Muscle layer of duodenum (tissue), 2 donors: Measurements from ENCODE around the gene SHC2.
"Not testable (repeated sequence)": the region's sequence is repeated elsewhere in the genome, so short reads cannot be mapped to it uniquely, and the experiment has no call there.

Experiments
- H3K27ac ChIP-seq: one replicate; pipeline ENCODE4 v1.7.0; 2013; ENCODE audit warnings: mild to moderate bottlenecking, low read length
- H3K27me3 ChIP-seq: one replicate; pipeline ENCODE4 v1.7.0; 2013; ENCODE audit warnings: low read depth, mild to moderate bottlenecking, control low read depth, low read length
- H3K36me3 ChIP-seq, 2 donors: one replicate each; pipeline ENCODE4 v1.7.0; 2013; ENCODE audit warnings: low read length in 2 of 2, control low read depth in 1 of 2, mild to moderate bottlenecking in 1 of 2; ENCODE audit not compliant: insufficient read depth in 2 of 2, control insufficient read depth in 1 of 2
- H3K4me1 ChIP-seq, 2 donors: one replicate each; pipeline ENCODE4 v1.7.0; 2013; ENCODE audit warnings: low read length in 2 of 2, mild to moderate bottlenecking in 2 of 2, control low read depth in 1 of 2, moderate library complexity in 1 of 2; ENCODE audit not compliant: insufficient read depth in 2 of 2, control insufficient read depth in 1 of 2
- H3K4me3 ChIP-seq, 2 donors: one replicate each; pipeline ENCODE4 v1.7.0; 2013; ENCODE audit warnings: low read length in 2 of 2, low read depth in 1 of 2, mild to moderate bottlenecking in 1 of 2
- H3K9me3 ChIP-seq, 2 donors: one replicate each; pipeline ENCODE4 v1.7.0; 2013; ENCODE audit warnings: low read length in 2 of 2, control low read depth in 1 of 2, mild to moderate bottlenecking in 1 of 2; ENCODE audit not compliant: control insufficient read depth in 1 of 2
- donor health status: healthy.

The SHC2 gene

DNA sequence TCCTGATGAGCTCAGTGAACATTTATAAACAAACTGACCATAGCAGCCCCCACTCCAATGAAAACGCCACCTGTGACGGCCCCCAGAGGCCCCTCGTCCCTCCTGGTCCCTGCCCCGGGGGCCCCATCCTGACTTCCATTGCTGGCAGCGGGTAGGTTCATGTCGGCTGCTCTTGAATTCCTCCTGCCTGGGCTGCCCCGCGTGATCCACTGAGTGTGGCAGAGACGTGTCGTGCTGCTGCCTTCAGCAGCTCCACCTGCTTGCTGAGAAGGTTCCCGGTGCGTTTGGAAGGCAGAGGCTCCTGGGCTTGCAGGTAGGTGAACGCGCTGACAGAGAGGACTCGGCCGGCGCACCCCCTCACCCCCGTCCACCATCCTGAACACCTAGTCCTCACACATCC lies 63.5 kb downstream of the SHC2 start:
- Histone ChIP-seq H3K9me3 (no peaks in the 10 kb centered on the region), H3K27ac (no peak overlapping the region), H3K36me3 (no peaks in the 10 kb centered on the region), H3K4me3 (no peak overlapping the region), H3K4me1 (no peaks in the 10 kb centered on the region), H3K27me3 (no peaks in the 10 kb centered on the region)

DNA sequence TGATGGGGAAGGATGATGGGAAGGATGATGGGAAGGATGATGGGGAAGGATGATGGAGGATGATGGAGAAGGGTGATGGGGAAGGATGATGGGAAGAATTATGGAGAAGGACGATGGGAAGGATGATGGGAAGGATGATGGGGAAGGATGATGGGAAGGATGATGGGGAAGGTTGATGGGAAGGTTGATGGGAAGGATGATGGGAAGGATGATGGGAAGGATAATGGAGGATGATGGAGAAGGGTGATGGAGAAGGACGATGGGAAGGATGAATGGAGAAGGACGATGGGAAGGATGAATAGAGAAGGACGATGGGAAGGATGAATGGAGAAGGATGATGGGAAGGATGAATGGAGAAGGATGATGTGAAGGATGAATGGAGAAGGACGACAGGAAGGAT lies 65.4 kb downstream of the SHC2 start:
- Histone ChIP-seq H3K27me3 (no peaks in the 10 kb centered on the region), H3K36me3 (no peaks in the 10 kb centered on the region), H3K4me3 (no peak overlapping the region), H3K9me3 (no peaks in the 10 kb centered on the region), H3K4me1 (no peaks in the 10 kb centered on the region), H3K27ac (no peak overlapping the region)

DNA sequence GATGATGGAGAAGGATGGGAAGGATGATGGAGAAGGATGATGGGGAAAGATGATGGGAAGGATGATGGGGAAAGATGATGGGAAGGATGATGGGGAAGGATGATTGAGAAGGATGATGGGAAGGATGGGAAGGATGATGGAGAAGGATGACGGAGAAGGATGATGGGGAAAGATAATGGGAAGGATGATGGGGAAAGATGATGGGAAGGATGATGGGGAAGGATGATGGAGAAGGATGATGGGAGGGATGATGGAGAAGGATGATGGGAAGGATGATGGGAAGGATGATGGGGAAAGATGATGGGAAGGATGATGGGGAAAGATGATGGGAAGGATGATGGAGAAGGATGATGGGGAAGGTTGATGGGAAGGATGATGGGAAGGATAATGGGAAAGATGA lies 66.0 kb downstream of the SHC2 start:
- H3K4me3 ChIP-seq, H3K4me1 ChIP-seq, H3K36me3 ChIP-seq, H3K9me3 ChIP-seq, H3K27ac ChIP-seq, H3K27me3 ChIP-seq: not testable (repeated sequence)

DNA sequence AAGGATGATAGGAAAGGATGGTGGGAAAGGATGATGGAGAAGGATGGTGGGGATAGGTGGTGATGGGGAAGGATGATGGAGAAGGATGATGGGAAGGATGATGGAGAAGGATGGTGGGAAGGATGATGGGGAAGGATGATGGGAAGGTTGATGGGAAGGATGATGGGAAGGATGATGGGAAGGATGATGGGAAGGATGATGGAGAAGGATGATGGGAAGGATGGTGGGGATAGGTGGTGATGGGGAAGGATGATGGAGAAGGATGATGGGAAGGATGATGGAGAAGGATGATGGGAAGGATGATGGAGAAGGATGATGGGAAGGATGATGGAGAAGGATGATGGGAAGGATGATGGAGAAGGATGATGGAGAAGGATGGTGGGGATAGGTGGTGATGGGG lies 67.3 kb downstream of the SHC2 start:
- not testable (repeated sequence) for H3K27ac ChIP-seq, H3K9me3 ChIP-seq, H3K4me3 ChIP-seq, H3K4me1 ChIP-seq, H3K27me3 ChIP-seq, H3K36me3 ChIP-seq

DNA sequence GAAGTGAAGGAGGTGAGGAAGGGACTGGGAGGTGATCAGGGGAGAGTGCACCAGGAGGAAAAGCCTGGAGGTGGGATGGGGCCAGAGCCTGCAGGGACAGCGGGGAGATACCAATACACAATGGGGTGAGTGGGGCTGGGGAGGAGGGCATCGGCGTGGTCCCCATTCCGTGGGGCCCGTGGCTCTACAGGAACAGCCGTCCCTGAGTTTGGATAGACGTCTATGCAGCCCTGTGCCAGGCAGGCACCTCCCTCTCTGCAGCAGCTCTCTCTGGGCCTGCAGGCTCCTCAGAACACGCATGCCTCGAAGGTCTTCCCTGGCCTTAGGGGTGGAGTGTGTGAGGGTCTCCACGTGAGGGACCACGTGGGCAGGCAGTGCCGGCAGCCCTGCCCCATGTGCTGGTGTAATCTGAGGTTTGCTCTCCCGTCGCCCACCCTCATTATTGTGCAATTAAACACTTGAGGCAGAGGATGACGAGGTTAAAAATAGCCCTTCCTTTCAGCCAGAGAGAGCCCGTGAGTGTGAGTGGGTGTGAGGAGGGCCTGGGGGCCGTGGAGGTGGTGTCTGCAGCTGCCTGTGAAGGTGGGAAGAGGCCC lies 68.4 kb downstream of the SHC2 start:
- H3K9me3 ChIP-seq, result no peaks in the 10 kb centered on the region

DNA sequence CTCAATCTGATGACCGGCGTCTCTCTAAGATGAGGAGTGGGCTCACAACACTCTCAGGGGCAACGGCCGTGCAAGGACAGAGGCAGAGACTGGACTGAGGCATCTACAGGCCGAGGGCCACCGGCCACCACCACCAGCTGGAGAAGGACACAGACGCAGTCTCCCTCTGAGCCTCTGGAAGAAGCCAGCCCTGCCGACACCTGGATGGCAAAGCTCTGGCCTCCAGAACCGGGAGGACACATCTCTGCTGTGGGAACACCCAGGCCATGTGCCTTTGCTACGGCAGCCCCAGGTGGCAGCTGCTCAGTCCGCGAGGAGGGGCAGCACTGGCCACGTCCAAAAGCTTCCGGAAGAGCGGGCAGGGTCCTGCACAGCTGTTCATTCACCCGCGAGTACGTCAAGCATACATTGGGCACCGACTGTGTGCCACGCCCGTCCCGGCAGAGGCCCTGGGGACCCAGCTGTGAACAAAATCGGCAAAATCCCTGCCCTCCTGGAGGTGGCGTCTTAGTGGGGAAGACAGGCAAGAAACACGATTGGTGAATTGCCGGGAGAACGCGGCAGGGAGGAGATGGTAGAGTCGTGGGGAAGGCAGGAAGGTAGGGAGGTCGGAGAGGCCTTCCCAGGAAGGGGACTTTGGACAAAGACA lies 69.0 kb downstream of the SHC2 start:
- H3K27ac ChIP-seq, result no peak overlapping the region
- no peak overlapping the region for H3K4me3 ChIP-seq
- H3K27me3 ChIP-seq, result peaks cover 4% of the 10 kb centered on the region
- no peaks in the 10 kb centered on the region for H3K36me3 ChIP-seq
- no peaks in the 10 kb centered on the region for H3K4me1 ChIP-seq
- no peaks in the 10 kb centered on the region for H3K9me3 ChIP-seq

More for the DNA sequence above, 68.4 kb downstream of the SHC2 start:
- Histone ChIP-seq H3K4me3 (no peak overlapping the region), H3K36me3 (no peaks in the 10 kb centered on the region), H3K27ac (no peak overlapping the region), H3K4me1 (no peaks in the 10 kb centered on the region), H3K27me3 (peaks cover 3% of the 10 kb centered on the region)

DNA sequence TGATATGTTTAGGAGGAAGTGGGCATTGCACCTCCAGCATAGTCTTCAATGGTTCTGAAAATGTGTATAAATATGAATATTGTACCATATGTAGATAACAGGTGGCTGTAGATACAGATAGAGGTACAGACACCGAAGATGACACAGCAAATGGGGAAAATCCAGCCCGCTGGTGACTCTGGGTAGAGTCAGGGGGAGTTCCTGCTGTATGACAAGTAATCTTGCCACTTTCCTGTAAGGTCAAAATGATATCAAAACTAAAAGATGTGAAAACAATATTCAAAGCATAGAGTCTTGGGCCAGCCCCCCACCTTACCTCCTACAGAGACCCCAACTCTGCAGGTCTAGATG lies 69.7 kb downstream of the SHC2 start:
- Histone ChIP-seq H3K4me1 (no peaks in the 10 kb centered on the region), H3K4me3 (no peak overlapping the region), H3K27ac (no peak overlapping the region), H3K27me3 (peaks cover 4% of the 10 kb centered on the region), H3K36me3 (no peaks in the 10 kb centered on the region), H3K9me3 (no peaks in the 10 kb centered on the region)

DNA sequence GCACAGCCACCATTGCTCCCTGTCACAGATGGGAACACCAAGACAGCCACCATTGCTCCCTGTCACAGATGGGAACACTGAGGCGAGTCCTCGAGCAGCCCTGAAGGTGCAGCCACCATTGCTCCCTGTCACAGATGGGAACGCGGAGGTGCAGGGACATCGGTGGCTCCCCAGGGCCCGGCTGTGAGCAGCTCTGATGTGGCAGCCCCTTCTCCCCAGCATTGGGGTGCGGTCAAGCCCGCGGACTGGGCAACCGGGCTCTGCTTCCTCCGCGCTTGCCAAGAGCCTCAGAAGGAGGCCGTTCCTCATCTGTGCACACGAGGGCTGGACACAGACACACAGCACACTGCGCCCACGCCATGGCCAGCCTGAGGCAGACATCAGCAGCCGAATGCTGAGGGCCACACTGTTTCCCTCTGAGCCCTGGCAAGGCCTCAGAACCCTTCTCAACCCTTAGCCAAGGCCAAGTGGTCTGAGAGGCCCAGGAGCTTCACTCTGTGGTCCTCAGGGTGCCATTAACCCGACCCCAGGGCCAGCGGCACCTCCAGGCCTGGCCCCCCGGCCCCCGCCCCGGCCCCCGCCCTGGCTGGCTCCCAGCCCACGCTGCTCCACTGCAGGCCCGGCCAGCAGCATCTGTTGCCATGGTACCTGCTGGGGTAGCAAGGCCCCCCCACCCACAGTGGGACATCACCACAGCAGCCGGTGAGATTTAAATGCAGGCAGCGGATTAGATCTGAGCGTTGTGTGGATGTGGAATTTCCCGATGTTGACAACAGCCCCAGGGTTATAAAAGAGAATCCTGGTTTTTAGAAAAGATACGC lies 70.2 kb downstream of the SHC2 start:
- H3K36me3 ChIP-seq, result no peaks in the 10 kb centered on the region
- no peaks in the 10 kb centered on the region for H3K9me3 ChIP-seq
- no peak overlapping the region for H3K4me3 ChIP-seq
- H3K27ac ChIP-seq, result no peak overlapping the region
- H3K27me3 ChIP-seq, result peaks cover 4% of the 10 kb centered on the region
- no peaks in the 10 kb centered on the region for H3K4me1 ChIP-seq

DNA sequence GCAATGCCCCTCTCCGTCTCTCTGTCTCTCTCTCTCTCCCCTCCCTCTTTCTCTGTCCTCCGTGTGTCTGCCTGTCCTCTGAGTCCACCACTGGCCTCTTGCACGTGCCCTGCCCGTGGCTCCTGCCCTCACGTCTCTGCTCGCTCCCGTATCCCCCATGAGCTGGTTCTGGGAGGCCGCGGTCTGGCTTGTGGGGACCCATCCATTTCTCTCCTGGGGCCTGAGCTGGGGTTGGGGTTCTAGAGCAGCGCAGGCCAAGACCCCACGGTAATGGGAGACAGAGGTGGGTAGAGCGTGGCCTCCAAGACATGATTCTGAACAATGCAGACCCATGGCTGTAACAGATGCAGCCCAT lies 70.9 kb downstream of the SHC2 start:
- Histone ChIP-seq H3K4me1 (no peaks in the 10 kb centered on the region), H3K27ac (no peak overlapping the region), H3K9me3 (no peaks in the 10 kb centered on the region), H3K27me3 (peaks cover 4% of the 10 kb centered on the region), H3K4me3 (no peak overlapping the region), H3K36me3 (no peaks in the 10 kb centered on the region)

DNA sequence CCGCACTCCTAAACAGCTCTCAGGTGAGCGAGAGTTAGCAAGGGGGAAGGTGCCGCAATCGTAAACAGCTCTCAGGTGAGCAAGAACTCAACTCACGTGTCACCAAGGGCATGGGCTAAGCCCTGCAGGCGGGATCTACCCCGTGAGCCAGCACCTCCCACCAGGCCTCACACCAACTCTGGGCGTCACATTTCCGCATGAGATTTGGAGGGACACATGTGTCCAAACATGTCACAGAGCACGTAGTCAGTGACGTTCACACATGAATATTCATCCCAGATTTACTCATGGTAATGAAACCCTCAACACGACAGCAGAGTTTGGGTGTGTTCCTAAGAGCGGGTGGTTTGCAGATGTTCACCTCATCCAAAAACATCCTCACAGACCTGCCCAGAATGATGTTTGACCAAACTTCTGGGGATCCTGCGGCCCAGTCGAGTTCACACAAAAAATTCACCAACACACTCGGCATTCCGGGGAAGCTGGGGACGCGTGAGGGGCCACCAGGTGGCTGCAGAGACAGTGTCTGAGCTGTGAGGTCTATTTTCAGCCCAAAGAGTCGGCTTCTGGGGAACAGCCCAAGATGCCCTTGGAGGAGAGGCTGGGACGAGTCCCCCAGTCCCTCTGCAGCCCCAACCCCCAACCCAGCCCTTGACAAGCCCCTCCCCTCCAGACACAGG lies 71.4 kb downstream of the SHC2 start:
- Histone ChIP-seq H3K9me3 (no peaks in the 10 kb centered on the region), H3K36me3 (no peaks in the 10 kb centered on the region), H3K4me1 (no peaks in the 10 kb centered on the region), H3K4me3 (no peak overlapping the region), H3K27ac (no peak overlapping the region), H3K27me3 (peaks cover 5% of the 10 kb centered on the region)

DNA sequence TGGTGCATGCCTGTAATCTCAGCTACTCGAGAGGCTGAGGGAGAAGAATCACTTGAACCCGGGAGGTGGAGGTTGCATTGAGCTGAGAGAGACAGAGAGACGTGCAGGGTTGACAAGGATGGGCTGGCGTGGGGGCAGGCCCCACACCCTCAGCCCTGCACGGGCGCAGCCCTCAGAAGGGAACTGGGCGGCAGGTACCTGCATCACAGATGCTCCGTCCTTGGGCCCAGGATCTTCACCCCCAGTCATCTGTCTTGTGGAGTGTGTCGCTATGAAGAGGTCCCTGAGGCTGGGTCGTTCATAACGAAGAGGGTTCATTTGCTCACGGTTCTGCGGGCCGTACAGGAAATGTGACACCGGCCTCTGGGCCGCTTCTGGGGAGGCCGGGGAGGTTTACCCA lies 72.1 kb downstream of the SHC2 start:
- no peaks in the 10 kb centered on the region for H3K36me3 ChIP-seq
- no peaks in the 10 kb centered on the region for H3K4me1 ChIP-seq
- no peaks in the 10 kb centered on the region for H3K9me3 ChIP-seq
- no peak overlapping the region for H3K27ac ChIP-seq
- no peak overlapping the region for H3K4me3 ChIP-seq
- H3K27me3 ChIP-seq, result peaks cover 10% of the 10 kb centered on the region
